IMR-90 (cell line): ENCODE data around the gene FEN1. TPM values are rescaled to one million over a fixed set of nuclear protein-coding genes. Genes with fewer than 3 reads are reported as not detected.

Source experiments
- ATAC-seq: fragments of 200-7000 bp; cut with Tn5 transposase; 2 replicates; pipeline ENCODE4 v1.9.1; 2020; ENCODE audit warnings: low read depth, mild to moderate bottlenecking, moderate library complexity
- BruUV-seq: library from RNA; stranded (reverse); fragments of 400-500 nt; replicated peaks from 2 replicates; lab custom pipeline; 2021; lab: Mats Ljungman, UMichigan
- CTCF ChIA-PET: fragments of 300-600 bp; formaldehyde crosslinking; extraction: SDS; loops from one replicate; lab custom pipeline; 2021; ENCODE audit warnings: antibody characterized with exemption; lab: Yijun Ruan, JAX
- POLR2A ChIA-PET: fragments of 300-600 bp; sonication (Branson Sonifier 250); formaldehyde crosslinking; loops from one replicate; lab custom pipeline; 2022; ENCODE audit warnings: antibody characterized with exemption; ENCODE audit not compliant: unreplicated experiment; lab: Charles Lee
- DNase-seq: peaks from one replicate; pipeline ENCODE4 v3.0.0; 2013
- H2AFZ ChIP-seq: replicated peaks from 2 replicates; pipeline ENCODE3; 2013; ENCODE audit warnings: low read length, mild to moderate bottlenecking; ENCODE audit not compliant: poor library complexity
- H2AK5ac ChIP-seq: 2 replicates; pipeline ENCODE4 v1.6.1; 2013; ENCODE audit warnings: low read depth, low read length, inconsistent platforms
- H2AK9ac ChIP-seq: replicated peaks from 2 replicates; pipeline ENCODE3; 2013; ENCODE audit warnings: mild to moderate bottlenecking, low read depth, low read length, moderate library complexity; ENCODE audit not compliant: poor library complexity
- H2BK120ac ChIP-seq: 2 replicates; pipeline ENCODE4 v1.6.1; 2013; ENCODE audit warnings: low read depth, low read length, inconsistent platforms
- H2BK15ac ChIP-seq: 3 replicates; pipeline ENCODE4 v1.6.1; 2013; ENCODE audit warnings: low read depth, low read length, inconsistent platforms
- H2BK20ac ChIP-seq: 2 replicates; pipeline ENCODE4 v1.6.1; 2013; ENCODE audit warnings: low read depth, mild to moderate bottlenecking, inconsistent platforms, low read length, moderate library complexity
- H2BK5ac ChIP-seq: 2 replicates; pipeline ENCODE4 v1.6.1; 2013; ENCODE audit warnings: mild to moderate bottlenecking, low read depth, low read length, inconsistent platforms; ENCODE audit not compliant: poor library complexity, severe bottlenecking
- H3K14ac ChIP-seq: replicated peaks from 2 replicates; pipeline ENCODE4 v1.6.1; 2013; ENCODE audit warnings: low read depth, low read length, inconsistent platforms
- H3K18ac ChIP-seq: 2 replicates; pipeline ENCODE4 v1.6.1; 2013; ENCODE audit warnings: low read depth, low read length, control low read depth
- H3K23ac ChIP-seq: 2 replicates; pipeline ENCODE4 v1.6.1; 2013; ENCODE audit warnings: low read depth, low read length, inconsistent platforms
- H3K27ac ChIP-seq: 2 replicates; pipeline ENCODE4 v1.5.1; 2013; ENCODE audit warnings: mild to moderate bottlenecking, control low read depth, low read length; ENCODE audit not compliant: insufficient read depth
- H3K27me3 ChIP-seq: 2 replicates; pipeline ENCODE4 v1.6.1; 2013; ENCODE audit warnings: low read length; ENCODE audit not compliant: control insufficient read depth, insufficient read depth
- H3K36me3 ChIP-seq: 2 replicates; pipeline ENCODE4 v1.6.1; 2013; ENCODE audit warnings: low read length, mixed read lengths; ENCODE audit not compliant: control insufficient read depth, insufficient read depth
- H3K4ac ChIP-seq: 2 replicates; pipeline ENCODE4 v1.6.1; 2013; ENCODE audit warnings: low read depth, low read length, inconsistent platforms
- H3K4me1 ChIP-seq: 2 replicates; pipeline ENCODE4 v1.6.1; 2013; ENCODE audit warnings: low read length, mixed read lengths; ENCODE audit not compliant: control insufficient read depth, insufficient read depth
- H3K4me2 ChIP-seq: 2 replicates; pipeline ENCODE4 v1.6.1; 2013; ENCODE audit warnings: low read depth, mild to moderate bottlenecking, control low read depth, low read length, moderate library complexity
- H3K4me3 ChIP-seq: 2 replicates; pipeline ENCODE4 v1.5.1; 2013; ENCODE audit warnings: low read depth, mild to moderate bottlenecking, control low read depth, low read length, moderate library complexity; ENCODE audit not compliant: insufficient read depth
- H3K56ac ChIP-seq: 2 replicates; pipeline ENCODE4 v1.6.1; 2013; ENCODE audit warnings: low read length, inconsistent platforms; ENCODE audit not compliant: insufficient read depth; ENCODE audit errors: extremely low read depth
- H3K79me1 ChIP-seq, 2 experiments: 2 replicates each; pipeline ENCODE4 v1.6.1; 2013; ENCODE audit warnings: low read length in 2 of 2, inconsistent platforms in 1 of 2, low read depth in 1 of 2
- H3K9ac ChIP-seq: 2 replicates; pipeline ENCODE4 v1.6.1; 2013; ENCODE audit warnings: low read depth, low read length, control low read depth
- H3K9me1 ChIP-seq: 2 replicates; pipeline ENCODE4 v1.6.1; 2013; ENCODE audit warnings: low read length, inconsistent platforms; ENCODE audit not compliant: insufficient read depth
- H3K9me3 ChIP-seq: 2 replicates; pipeline ENCODE4 v1.6.1; 2013; ENCODE audit warnings: low read length; ENCODE audit not compliant: control insufficient read depth, insufficient read depth
- H4K20me1 ChIP-seq: 2 replicates; pipeline ENCODE4 v1.6.1; 2013; ENCODE audit warnings: low read length, inconsistent platforms; ENCODE audit not compliant: insufficient read depth
- H4K5ac ChIP-seq: 2 replicates; pipeline ENCODE4 v1.6.1; 2013; ENCODE audit warnings: mild to moderate bottlenecking, low read depth, low read length, control low read depth
- H4K8ac ChIP-seq, 2 experiments: 2 replicates each; pipeline ENCODE4 v1.6.1; 2013; ENCODE audit warnings: low read depth in 2 of 2, low read length in 2 of 2, control low read depth in 1 of 2, inconsistent platforms in 1 of 2
- H4K91ac ChIP-seq: 2 replicates; pipeline ENCODE4 v1.6.1; 2013; ENCODE audit warnings: low read depth, low read length, inconsistent platforms; ENCODE audit not compliant: insufficient read depth
- BHLHE40 ChIP-seq: fragments of 150-350 bp; IDR thresholded peaks from 2 replicates; pipeline ENCODE4 v1.6.1; 2016; ENCODE audit warnings: mild to moderate bottlenecking, low read depth, low read length
- CEBPB ChIP-seq: IDR thresholded peaks from 2 replicates; pipeline ENCODE4 v1.6.1; 2012; ENCODE audit warnings: low read depth, low read length, improper control_type of control experiment
- CTCF ChIP-seq: conservative IDR thresholded peaks from 2 replicates; pipeline ENCODE4 v1.5.1; 2012; ENCODE audit warnings: mild to moderate bottlenecking, low read depth, low read length, improper control_type of control experiment
- ELK1 ChIP-seq: fragments of 150-350 bp; IDR thresholded peaks from 2 replicates; pipeline ENCODE4 v1.6.1; 2016; ENCODE audit warnings: low read depth, mild to moderate bottlenecking, low read length, moderate library complexity, borderline replicate concordance
- FOS ChIP-seq: fragments of 150-350 bp; IDR thresholded peaks from 2 replicates; pipeline ENCODE4 v1.6.1; 2016; ENCODE audit warnings: low read depth, low read length
- MAFK ChIP-seq: IDR thresholded peaks from 2 replicates; pipeline ENCODE4 v1.6.1; 2012; ENCODE audit warnings: low read depth, low read length, improper control_type of control experiment
- NFE2L2 ChIP-seq: fragments of 150-350 bp; IDR thresholded peaks from 2 replicates; pipeline ENCODE4 v1.6.1; 2016; ENCODE audit warnings: low read depth, mild to moderate bottlenecking, low read length
- POLR2A ChIP-seq: IDR thresholded peaks from 2 replicates; pipeline ENCODE4 v1.6.1; 2012; ENCODE audit warnings: mild to moderate bottlenecking, low read depth, low read length
- RAD21 ChIP-seq: IDR thresholded peaks from 2 replicates; pipeline ENCODE4 v1.6.1; 2012; ENCODE audit warnings: low read length, improper control_type of control experiment
- RCOR1 ChIP-seq: IDR thresholded peaks from 2 replicates; pipeline ENCODE4 v1.6.1; 2012; ENCODE audit warnings: mild to moderate bottlenecking, low read length, improper control_type of control experiment; ENCODE audit not compliant: insufficient replicate concordance
- RFX5 ChIP-seq: IDR thresholded peaks from 2 replicates; pipeline ENCODE4 v1.8.0; 2012; ENCODE audit warnings: low read depth, mild to moderate bottlenecking, low read length, moderate library complexity
- SMC3 ChIP-seq: fragments of 150-350 bp; IDR thresholded peaks from 2 replicates; pipeline ENCODE4 v1.6.1; 2016; ENCODE audit warnings: low read depth, mild to moderate bottlenecking, antibody characterized with exemption, low read length, moderate library complexity
- USF2 ChIP-seq: fragments of 150-350 bp; IDR thresholded peaks from 2 replicates; pipeline ENCODE4 v1.6.1; 2017; ENCODE audit warnings: mild to moderate bottlenecking, antibody characterized with exemption, low read length, low read depth
- WGBS, 2 experiments: methylation state at CpG; one replicate each; pipeline versions ENCODE4 v1.1.5 to v1.1.7; 2013; ENCODE audit warnings: missing lambda C conversion rate in 2 of 2; ENCODE audit not compliant: insufficient read length in 1 of 2; ENCODE audit errors: extremely low coverage in 2 of 2; 5-methylcytosine and 5-hydroxymethylcytosine counted together
- dilution Hi-C: fragments of 300-500 bp; cut with HindIII; formaldehyde crosslinking; loops from one replicate; pipeline ENCODE4 v1.14.3; 2018; ENCODE audit warnings: low sequenced_read_pairs; ENCODE audit not compliant: unreplicated experiment
- in situ Hi-C: fragments of 300-500 bp; cut with MboI; formaldehyde crosslinking; loops from 3 replicates; pipeline ENCODE4 v1.14.3; 2019; ENCODE audit warnings: low sequenced_read_pairs, inconsistent platforms, mixed read lengths
- intact Hi-C: fragments of 100-400 bp; cut with micrococcal nuclease; formaldehyde crosslinking; loops from 2 replicates; pipeline ENCODE4 v1.10.0; 2022
- polyA plus RNA-seq, 3 experiments: library from polyadenylated mRNA; depleted of rRNA; stranded (reverse); fragments of >200 nt; gene quantifications; 2 replicates each; pipeline ENCODE4 v1.2.3, GENCODE V29; 2012; ENCODE audit warnings: low replicate concordance in 1 of 3
- total RNA-seq: library from RNA; depleted of rRNA; stranded (reverse); fragments of >200 nt; gene quantifications from 2 replicates; pipeline ENCODE4 v1.2.3, GENCODE V29; 2012

The FEN1 gene
- total and polyA plus RNA-seq, 2 of the 4 experiments (the other 2 are of a cell fraction): 23.0 to 41.9 TPM

GRCh38 chr11:61834278-61835048 is 41.8 kb downstream of the FEN1 start:
- Histone ChIP-seq H4K8ac (peak overlapping the region in 1 of 2 experiments; percentile 83; a peak in 1 of 4 replicates), H3K4ac (peak overlapping the region; percentile 87), H3K9ac (no peak overlapping the region), H4K91ac (0 out of 2 replicates have a peak overlapping the region, but pooled peaks have one; percentile 34), H3K4me2 (no peak overlapping the region), H2BK15ac (no peak overlapping the region; the same call in 2 of the 3 replicates), H3K36me3 (peaks cover 17% of the 10 kb centered on the region; the same call in 1 of the 2 replicates), H2AK9ac (peak overlapping the region; percentile 84), H3K79me1 (peaks cover 14 to 81% of the 10 kb centered on the region in 2 experiments), H3K14ac (peak overlapping the region; percentile 80), H4K5ac (no peak overlapping the region), H3K4me3 (no peak overlapping the region), H3K9me3 (no peaks in the 10 kb centered on the region), H3K27ac (peak overlapping the region; percentile 5; the same call in 1 of the 2 replicates), H2BK20ac (peak overlapping the region; percentile 25; the same call in 1 of the 2 replicates), H2BK5ac (no peak overlapping the region), H4K20me1 (peaks cover 55% of the 10 kb centered on the region; the same call in 1 of the 2 replicates), H3K23ac (peak overlapping the region; percentile 80; the same call in 1 of the 2 replicates), H3K27me3 (no peaks in the 10 kb centered on the region), H2AK5ac (peak overlapping the region; percentile 28; the same call in 1 of the 2 replicates), H3K56ac (no peak overlapping the region), H2BK120ac (peak overlapping the region; percentile 68), H2AFZ (peak overlapping the region; percentile 79), H3K18ac (no peak overlapping the region; the same call in 1 of the 2 replicates), H3K9me1 (peaks cover 24% of the 10 kb centered on the region), H3K4me1 (peaks cover 15% of the 10 kb centered on the region; the same call in 1 of the 2 replicates)
- 72% methylated on average over 4 of the region's 12 CpGs; no CpG with 5 or more reads in 1 of the 2 experiments for whole genome bisulfite sequencing, 2 experiments
- no TSS peak for BruUV-seq
- dilution Hi-C loops (no loop called here), in situ Hi-C loops (no loop called here), intact Hi-C loops (no loop called here)
- POLR2A ChIA-PET: interaction anchor here (0.6 kb wide), 2 partner anchors 34 to 1210 kb away, joined by 3 to 4 read pairs; no protein-coding TSS in a partner anchor
- DNase-seq: peak; percentile 47
- CTCF ChIA-PET: interaction anchor here (1.5 kb wide), 1 partner anchor 37 kb away, joined by 6 read pairs; no protein-coding TSS in a partner anchor
- ATAC-seq: peak; percentile 55
- TF ChIP-seq MAFK (no peak), RAD21 (no peak), SMC3 (no peak), CTCF (no peak), POLR2A (no peak), ELK1 (no peak), FOS (no peak), USF2 (no peak), CEBPB (no peak), BHLHE40 (no peak), RFX5 (no peak), NFE2L2 (no peak), RCOR1 (no peak)
